ENCODE data around the gene CCDC38.
A peak's percentile ranks its signal among the peaks of the same experiment; 100 is the strongest.

The CCDC38 gene

DNA sequence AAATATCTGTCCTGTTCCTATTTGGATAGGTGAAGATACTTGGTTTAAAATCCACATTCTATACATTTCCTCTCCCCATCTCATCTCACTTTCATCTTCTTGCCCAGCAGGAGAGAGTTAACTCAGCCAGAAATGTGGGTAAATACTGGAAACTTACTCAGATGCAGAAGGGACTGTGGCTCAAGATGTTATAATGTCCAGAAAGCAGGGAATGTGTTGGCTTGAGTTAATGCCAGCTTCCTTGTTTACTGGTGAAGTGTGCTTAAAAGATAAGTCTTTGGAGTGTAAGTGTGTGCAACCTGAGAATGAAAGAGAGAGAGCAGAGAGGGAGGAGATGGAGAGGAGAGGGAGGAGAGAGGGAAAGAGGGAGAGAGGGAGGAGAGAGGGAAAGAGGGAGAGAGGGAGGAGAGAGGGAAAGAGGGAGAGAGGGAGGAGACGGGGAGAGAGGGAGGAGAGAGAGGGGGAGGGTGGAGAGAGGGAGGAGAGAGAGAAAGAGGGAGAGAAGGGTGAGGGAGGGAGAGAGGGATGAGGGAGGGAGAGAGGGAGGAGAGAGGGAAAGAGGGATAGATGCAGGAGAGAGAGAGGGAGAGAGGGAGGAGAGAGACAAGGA, 105.7 kb downstream of the CCDC38 start:
- DNase-seq (ENCODE audit: low spot score): no peak

DNA sequence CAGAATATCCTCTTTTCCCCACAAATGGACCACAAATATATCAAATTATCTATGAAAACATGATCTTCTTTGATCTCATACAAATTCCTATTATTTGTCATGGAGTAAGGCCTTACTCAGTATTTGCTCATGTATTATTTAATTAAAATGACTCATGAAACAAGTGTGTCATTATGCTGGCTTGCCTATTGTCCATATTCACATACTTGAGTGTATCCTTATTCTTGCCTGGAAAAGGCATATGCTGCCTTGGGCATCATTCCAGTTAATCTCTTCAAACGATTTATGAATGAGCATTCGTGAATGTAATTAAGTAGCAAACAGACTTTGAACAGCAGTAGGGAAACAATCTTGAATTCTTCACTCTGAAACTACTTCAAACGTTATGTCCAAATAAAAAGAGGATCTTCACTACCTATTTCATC, 106.2 kb downstream of the CCDC38 start:
- DNase-seq (ENCODE audit: low spot score): no peak

DNA sequence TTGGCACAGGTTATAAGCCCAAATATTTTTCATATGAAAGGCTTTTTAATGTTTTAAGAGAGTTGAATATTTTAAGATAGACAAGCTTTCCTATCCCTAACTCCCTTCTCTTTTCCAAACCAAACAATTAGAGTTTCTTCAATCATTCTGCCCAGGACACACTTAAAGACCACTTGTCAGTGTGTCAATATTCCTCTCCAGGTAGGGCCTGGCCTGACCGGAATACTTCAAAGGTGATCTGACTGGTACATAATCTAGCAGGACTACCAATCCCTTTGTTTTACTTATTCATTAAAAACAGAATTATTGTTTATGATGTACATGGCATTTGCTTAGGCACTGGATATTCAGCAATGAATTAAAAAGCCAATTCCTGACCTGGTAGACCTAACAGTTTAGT, 107.8 kb downstream of the CCDC38 start:
- no peak for DNase-seq (ENCODE audit: low spot score)

DNA sequence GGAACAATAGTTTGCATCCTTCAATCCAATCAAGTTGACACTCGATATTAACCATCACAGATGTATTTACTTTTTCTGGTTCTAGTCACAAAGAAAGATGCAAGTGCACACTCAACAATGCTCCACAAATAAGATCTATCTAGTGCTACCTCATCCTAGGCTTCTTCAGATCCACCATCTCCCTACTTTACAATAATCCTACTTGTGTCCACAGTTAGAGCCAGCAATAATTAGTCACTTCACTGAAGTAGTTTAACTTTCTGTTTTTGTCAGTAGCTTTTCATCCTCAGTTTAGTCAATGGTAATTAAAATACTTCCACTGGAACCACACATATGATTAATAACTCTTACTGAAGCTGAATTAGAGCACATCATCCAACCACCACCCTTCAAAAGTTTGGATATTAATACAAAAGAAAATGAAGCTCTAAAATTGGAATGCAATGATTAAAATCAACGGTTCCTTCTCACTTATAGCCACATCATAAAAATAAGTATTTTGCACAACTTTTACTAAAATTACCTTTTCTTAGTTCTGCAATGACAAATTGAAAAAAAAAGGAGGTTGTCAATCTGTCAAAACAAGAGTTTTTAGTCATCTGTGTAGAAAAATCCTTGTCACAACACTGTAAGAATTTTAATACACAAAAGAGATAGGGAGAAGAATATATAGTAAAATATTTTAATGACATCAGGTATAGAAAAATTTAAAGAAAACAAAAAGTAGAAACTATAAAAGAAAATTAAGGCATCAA, 111.9 kb downstream of the CCDC38 start:
- no peak for DNase-seq (ENCODE audit: low spot score)

DNA sequence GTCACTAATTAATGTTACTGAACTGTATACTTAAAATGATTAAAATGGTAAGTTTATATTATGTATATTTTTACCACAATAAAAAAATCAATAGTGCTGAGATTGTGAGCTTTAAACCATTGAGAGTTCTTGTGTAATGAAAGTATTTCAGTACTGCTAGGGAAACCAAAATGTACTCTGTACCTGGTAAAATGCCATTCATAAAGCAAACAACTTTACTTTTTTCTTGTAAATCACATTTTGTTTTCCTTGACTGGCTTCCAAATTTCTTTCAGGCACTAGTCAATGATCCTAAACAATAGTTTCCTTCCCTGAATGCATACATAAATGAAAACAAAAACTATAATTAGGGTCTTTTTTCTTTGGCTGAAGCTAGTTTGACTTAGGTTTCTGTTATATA, 113.0 kb downstream of the CCDC38 start:
- DNase-seq (ENCODE audit: low spot score): no peak

DNA sequence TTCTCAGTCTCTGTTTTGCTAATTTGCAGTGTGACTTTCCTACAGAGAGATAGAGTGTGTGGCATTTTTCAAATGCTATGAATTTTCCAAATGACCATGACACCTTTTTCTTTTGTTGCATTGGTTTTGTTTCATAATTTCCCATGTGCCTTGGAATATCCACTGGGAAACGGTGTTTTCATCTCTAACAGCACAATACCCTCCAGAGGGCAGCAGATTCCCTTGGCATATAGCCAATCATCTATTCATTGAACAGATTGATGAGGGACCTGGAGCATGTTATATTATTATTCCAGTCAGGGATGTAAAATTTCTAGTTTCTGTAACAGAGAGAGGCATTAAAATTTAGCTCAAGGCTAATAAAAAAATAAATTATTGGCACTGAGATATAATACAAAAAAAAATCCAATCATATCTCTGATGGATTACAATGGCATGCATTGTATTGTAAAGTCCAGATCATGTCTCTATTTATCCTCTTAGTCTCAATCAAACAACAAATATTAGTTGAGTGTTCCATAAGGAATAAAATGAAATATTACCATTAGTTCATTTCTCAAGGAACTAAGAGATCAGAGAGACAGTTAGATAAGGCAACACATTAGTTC, 122.2 kb downstream of the CCDC38 start:
- DNase-seq (ENCODE audit: low spot score): peak; percentile 38

All from cerebellar cortex (tissue), 1 donor.